Smooth muscle cell (in vitro differentiated cells): Measurements from ENCODE around the gene NTM. TPM values are rescaled to one million over a fixed set of nuclear protein-coding genes. Genes with fewer than 3 reads are reported as not detected.

Experiments
- DNase-seq: peaks from one replicate; lab custom pipeline; 2025; ENCODE audit not compliant: unreplicated experiment; lab: John Stamatoyannopoulos, UW
- H2AFZ ChIP-seq: fragments of 200-600 bp; sonication (generic); 2 replicates; pipeline ENCODE4 v1.6.0; 2016; ENCODE audit warnings: antibody characterized with exemption, low read depth, mild to moderate bottlenecking
- H3F3A ChIP-seq: fragments of 200-600 bp; sonication (generic); 2 replicates; pipeline ENCODE4 v1.6.0; 2017; ENCODE audit warnings: antibody characterized with exemption, low read depth
- H3K27ac ChIP-seq: fragments of 200-600 bp; sonication (generic); 2 replicates; pipeline ENCODE4 v1.5.1; 2016; ENCODE audit warnings: low read depth, mild to moderate bottlenecking
- H3K27me3 ChIP-seq: fragments of 200-600 bp; sonication (generic); 2 replicates; pipeline ENCODE4 v1.6.1; 2016; ENCODE audit warnings: low read depth, mild to moderate bottlenecking
- H3K36me3 ChIP-seq: fragments of 200-600 bp; sonication (generic); 2 replicates; pipeline ENCODE4 v1.5.1; 2016; ENCODE audit warnings: low read depth
- H3K4me1 ChIP-seq: fragments of 200-600 bp; sonication (generic); 2 replicates; pipeline ENCODE4 v1.5.1; 2016; ENCODE audit warnings: low read depth
- H3K4me2 ChIP-seq: fragments of 200-600 bp; sonication (generic); 2 replicates; pipeline ENCODE4 v1.6.0; 2016; ENCODE audit warnings: mild to moderate bottlenecking
- H3K4me3 ChIP-seq: fragments of 200-600 bp; sonication (generic); 2 replicates; pipeline ENCODE4 v1.5.1; 2016; ENCODE audit warnings: mild to moderate bottlenecking
- H3K79me2 ChIP-seq: fragments of 200-600 bp; sonication (generic); 2 replicates; pipeline ENCODE4 v1.6.0; 2016; ENCODE audit warnings: low read depth, mild to moderate bottlenecking
- H3K9ac ChIP-seq: fragments of 200-600 bp; sonication (generic); 2 replicates; pipeline ENCODE4 v1.6.0; 2016; ENCODE audit warnings: low read depth
- H3K9me3 ChIP-seq: fragments of 200-600 bp; sonication (generic); replicated peaks from 2 replicates; pipeline ENCODE4 v1.5.1; 2016; ENCODE audit warnings: low read depth
- H4K20me1 ChIP-seq: fragments of 200-600 bp; sonication (generic); 2 replicates; pipeline ENCODE4 v1.6.0; 2016; ENCODE audit warnings: low read depth
- WGBS: methylation state at CpG from one replicate; pipeline ENCODE4 v1.1.7; 2016; ENCODE audit warnings: low lambda C conversion rate; 5-methylcytosine and 5-hydroxymethylcytosine counted together
- polyA plus RNA-seq: library from polyadenylated mRNA; unstranded; fragments of >200 nt; fragmentation: Nextera tagmentation; extraction: Ambion mirVana; gene quantifications from 2 replicates; pipeline ENCODE4 v1.2.1, GENCODE V29; 2016
- total RNA-seq: library from RNA; depleted of rRNA; stranded (reverse); fragments of >200 nt; gene quantifications from 2 replicates; pipeline ENCODE4 v1.2.3, GENCODE V29; 2014
- TF ChIP-seq, protein P1 (sequence below): fragments of 200-600 bp; sonication (generic); IDR thresholded peaks from 2 replicates; pipeline ENCODE4 v1.5.1; 2017; ENCODE audit warnings: borderline replicate concordance, mild to moderate bottlenecking, antibody characterized with exemption; ENCODE audit not compliant: insufficient read depth, poor library complexity, severe bottlenecking

Gene NTM
- total and polyA plus RNA-seq, 2 experiments from 2014 or later, result 68.9 to 123 TPM

DNA sequence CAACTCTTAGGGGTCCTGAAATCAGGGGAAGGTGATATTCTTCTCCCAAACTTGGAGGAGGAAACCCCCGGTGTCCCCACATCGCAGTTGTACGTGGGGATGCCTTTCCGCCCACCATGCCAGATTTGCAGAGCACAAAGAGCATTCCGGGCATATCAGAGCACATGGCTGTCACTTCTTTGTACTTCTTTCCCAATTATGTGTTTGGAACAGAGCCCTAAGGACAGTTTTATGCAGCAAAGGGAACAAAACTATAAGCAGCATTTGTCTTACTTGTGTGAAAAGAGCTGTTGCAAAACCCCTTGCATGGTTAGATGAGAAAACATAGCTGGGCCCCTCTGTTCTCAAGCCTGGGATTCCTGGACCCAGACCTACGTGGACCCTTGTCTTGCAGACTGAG, 41.2 kb downstream of the NTM start:
- no peak overlapping the region for H3K4me3 ChIP-seq
- no peaks in the 10 kb centered on the region for H3K9me3 ChIP-seq
- no peak overlapping the region for H3K4me2 ChIP-seq
- no peaks in the 10 kb centered on the region for H3F3A ChIP-seq
- no peak overlapping the region for H3K27ac ChIP-seq
- H3K4me1 ChIP-seq, result no peaks in the 10 kb centered on the region
- WGBS, result 79% methylated on average over 6 of the region's 6 CpGs
- H2AFZ ChIP-seq, result no peak overlapping the region
- H3K9ac ChIP-seq, result no peak overlapping the region
- no peaks in the 10 kb centered on the region for H3K36me3 ChIP-seq
- no peak for DNase-seq
- H3K79me2 ChIP-seq, result no peaks in the 10 kb centered on the region
- H3K27me3 ChIP-seq, result peaks cover 7% of the 10 kb centered on the region
- TF ChIP-seq, protein P1, sequence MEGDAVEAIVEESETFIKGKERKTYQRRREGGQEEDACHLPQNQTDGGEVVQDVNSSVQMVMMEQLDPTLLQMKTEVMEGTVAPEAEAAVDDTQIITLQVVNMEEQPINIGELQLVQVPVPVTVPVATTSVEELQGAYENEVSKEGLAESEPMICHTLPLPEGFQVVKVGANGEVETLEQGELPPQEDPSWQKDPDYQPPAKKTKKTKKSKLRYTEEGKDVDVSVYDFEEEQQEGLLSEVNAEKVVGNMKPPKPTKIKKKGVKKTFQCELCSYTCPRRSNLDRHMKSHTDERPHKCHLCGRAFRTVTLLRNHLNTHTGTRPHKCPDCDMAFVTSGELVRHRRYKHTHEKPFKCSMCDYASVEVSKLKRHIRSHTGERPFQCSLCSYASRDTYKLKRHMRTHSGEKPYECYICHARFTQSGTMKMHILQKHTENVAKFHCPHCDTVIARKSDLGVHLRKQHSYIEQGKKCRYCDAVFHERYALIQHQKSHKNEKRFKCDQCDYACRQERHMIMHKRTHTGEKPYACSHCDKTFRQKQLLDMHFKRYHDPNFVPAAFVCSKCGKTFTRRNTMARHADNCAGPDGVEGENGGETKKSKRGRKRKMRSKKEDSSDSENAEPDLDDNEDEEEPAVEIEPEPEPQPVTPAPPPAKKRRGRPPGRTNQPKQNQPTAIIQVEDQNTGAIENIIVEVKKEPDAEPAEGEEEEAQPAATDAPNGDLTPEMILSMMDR, result no peak
- no peaks in the 10 kb centered on the region for H4K20me1 ChIP-seq

DNA sequence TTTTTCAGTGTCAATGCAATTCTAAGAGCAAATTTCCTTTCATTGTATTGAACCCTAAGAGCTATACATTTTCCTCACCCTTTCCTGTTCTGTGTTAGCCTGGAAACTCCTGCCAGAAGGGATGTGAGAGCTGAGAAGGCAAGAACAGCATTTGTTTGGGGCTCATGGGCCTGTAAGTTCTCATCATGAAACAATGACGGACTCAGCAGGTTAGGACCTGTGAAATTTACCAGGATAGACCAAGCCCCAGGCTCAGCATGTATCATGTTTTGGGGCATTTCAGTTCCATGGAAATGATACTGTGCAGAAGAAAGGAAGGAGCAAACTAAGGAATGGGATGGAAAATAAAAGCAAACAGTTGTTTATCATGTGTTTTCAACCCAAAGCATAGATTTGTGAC, 41.6 kb downstream of the NTM start:
- no peak overlapping the region for H2AFZ ChIP-seq
- no peak overlapping the region for H3K9ac ChIP-seq
- no peak overlapping the region for H3K27ac ChIP-seq
- 85% methylated on average over 1 of the region's 1 CpG for WGBS
- no peaks in the 10 kb centered on the region for H3K79me2 ChIP-seq
- H3K36me3 ChIP-seq, result no peaks in the 10 kb centered on the region
- no peaks in the 10 kb centered on the region for H3F3A ChIP-seq
- H3K27me3 ChIP-seq, result peaks cover 2% of the 10 kb centered on the region
- H3K4me2 ChIP-seq, result no peak overlapping the region
- no peaks in the 10 kb centered on the region for H3K9me3 ChIP-seq
- no peaks in the 10 kb centered on the region for H4K20me1 ChIP-seq
- TF ChIP-seq, protein P1, result no peak
- no peak overlapping the region for H3K4me3 ChIP-seq
- no peak for DNase-seq
- no peaks in the 10 kb centered on the region for H3K4me1 ChIP-seq

DNA sequence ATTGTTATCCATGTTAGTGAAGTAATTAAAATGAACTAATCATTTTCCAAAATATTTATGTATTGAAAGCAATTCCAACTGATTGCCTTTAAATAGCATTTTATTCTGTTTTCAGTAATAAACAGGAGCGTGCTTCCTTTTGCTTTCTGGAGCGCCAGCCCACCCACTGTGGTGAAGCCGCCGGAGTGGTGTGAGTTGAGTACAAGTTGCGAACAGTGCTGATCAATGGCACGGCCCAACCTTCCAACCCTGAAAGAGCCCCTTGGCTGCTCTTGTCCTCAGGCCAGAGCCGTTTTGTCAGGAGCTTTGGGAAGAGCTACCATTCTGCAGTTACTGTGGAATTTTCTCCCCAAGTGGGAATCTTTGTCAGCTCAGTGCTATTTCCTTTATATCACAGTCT, 42.8 kb downstream of the NTM start:
- H3K79me2 ChIP-seq, result no peaks in the 10 kb centered on the region
- H2AFZ ChIP-seq, result no peak overlapping the region
- H3K4me1 ChIP-seq, result no peaks in the 10 kb centered on the region
- no peak overlapping the region for H3K4me2 ChIP-seq
- H3K9me3 ChIP-seq, result no peaks in the 10 kb centered on the region
- H3K27me3 ChIP-seq, result no peaks in the 10 kb centered on the region
- H3K4me3 ChIP-seq, result no peak overlapping the region
- TF ChIP-seq, protein P1, result no peak
- H4K20me1 ChIP-seq, result no peaks in the 10 kb centered on the region
- H3K9ac ChIP-seq, result no peak overlapping the region
- DNase-seq, result no peak
- 97% methylated on average over 7 of the region's 7 CpGs for WGBS
- H3F3A ChIP-seq, result no peaks in the 10 kb centered on the region
- H3K36me3 ChIP-seq, result no peaks in the 10 kb centered on the region
- H3K27ac ChIP-seq, result no peak overlapping the region

DNA sequence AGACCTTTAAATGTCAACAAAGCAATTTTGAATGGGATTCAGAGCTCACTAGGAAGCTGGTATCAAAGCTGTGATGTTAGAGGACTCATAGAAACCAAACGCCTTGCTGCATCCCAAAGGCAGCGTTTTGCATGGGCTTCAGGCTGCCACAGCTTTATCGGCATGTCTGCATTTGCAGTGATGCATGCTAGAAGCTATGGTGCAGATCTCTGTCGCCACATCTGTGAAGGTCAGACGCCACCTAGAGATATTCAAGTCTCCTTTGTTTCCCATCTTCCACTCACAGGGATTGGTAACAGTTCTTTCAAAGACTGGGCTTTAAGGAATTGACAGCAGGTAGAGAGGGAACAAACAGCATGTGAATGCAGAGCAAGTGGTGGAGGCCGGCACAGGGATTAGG, 47.8 kb downstream of the NTM start:
- Histone ChIP-seq H3K4me1 (no peaks in the 10 kb centered on the region), H4K20me1 (no peaks in the 10 kb centered on the region)
- WGBS, result 74% methylated on average over 6 of the region's 6 CpGs

More for the DNA sequence above, 47.8 kb downstream of the NTM start:
- TF ChIP-seq, protein P1, result no peak
- no peaks in the 10 kb centered on the region for H3K79me2 ChIP-seq
- no peak for DNase-seq
- H3K4me2 ChIP-seq, result no peak overlapping the region
- no peaks in the 10 kb centered on the region for H3F3A ChIP-seq
- H3K4me3 ChIP-seq, result no peak overlapping the region
- H3K9me3 ChIP-seq, result no peaks in the 10 kb centered on the region
- no peaks in the 10 kb centered on the region for H3K27me3 ChIP-seq
- H3K9ac ChIP-seq, result no peak overlapping the region
- no peak overlapping the region for H2AFZ ChIP-seq
- no peak overlapping the region for H3K27ac ChIP-seq
- no peaks in the 10 kb centered on the region for H3K36me3 ChIP-seq
